Measurements from ENCODE around the gene LIN37.
"Not testable (repeated sequence)": the region's sequence is repeated elsewhere in the genome, so short reads cannot be mapped to it uniquely, and the experiment has no call there.

The LIN37 gene

GRCh38 chr19:35766571-35767104, 18.3 kb downstream of the LIN37 start:
- no peaks in the 10 kb centered on the region for H3K9me2 ChIP-seq (ENCODE audit: low read depth, low read length)
- peaks cover 24% of the 10 kb centered on the region for H3K36me3 ChIP-seq (ENCODE audit: insufficient read depth, low read length)
- H2AFZ ChIP-seq (ENCODE audit: low read length): no peak overlapping the region
- H3F3A ChIP-seq (ENCODE audit: insufficient read depth, low read length): no peaks in the 10 kb centered on the region
- no peaks in the 10 kb centered on the region for H3K27me3 ChIP-seq (ENCODE audit: insufficient read depth, low read length)
- no peaks in the 10 kb centered on the region for H4K20me1 ChIP-seq (ENCODE audit: insufficient read depth, low read length)
- H3K9me3 ChIP-seq (ENCODE audit: low read length): no peaks in the 10 kb centered on the region
- H3K27ac ChIP-seq (ENCODE audit: low read depth, low read length, poor library complexity, severe bottlenecking): no peak overlapping the region
- no peaks in the 10 kb centered on the region for H3K79me2 ChIP-seq (ENCODE audit: insufficient read depth, low read length)
- no peak overlapping the region for H3K4me3 ChIP-seq (ENCODE audit: low read depth, low read length, poor library complexity, severe bottlenecking)
- H3K9ac ChIP-seq (ENCODE audit: low read length): no peak overlapping the region
- TF ChIP-seq EZH2 (IDR thresholded peaks at IDR 0.05; ENCODE audit: borderline replicate concordance, low read length) (no peak), CTCF (IDR thresholded peaks at IDR 0.05; ENCODE audit: low read length) (no peak)
- no peak overlapping the region for H3K4me2 ChIP-seq (ENCODE audit: low read length)
- no peaks in the 10 kb centered on the region for H3K4me1 ChIP-seq (ENCODE audit: insufficient read depth, low read length, severe bottlenecking)

- Histone ChIP-seq H4K20me1 (ENCODE audit: insufficient read depth, low read length) (no peaks in the 10 kb centered on the region), H3F3A (ENCODE audit: insufficient read depth, low read length) (no peaks in the 10 kb centered on the region), H3K36me3 (ENCODE audit: insufficient read depth, low read length) (peaks cover 18% of the 10 kb centered on the region), H3K4me3 (ENCODE audit: low read depth, low read length, poor library complexity, severe bottlenecking) (no peak overlapping the region), H2AFZ (ENCODE audit: low read length) (no peak overlapping the region), H3K79me2 (ENCODE audit: insufficient read depth, low read length) (no peaks in the 10 kb centered on the region), H3K27ac (ENCODE audit: low read depth, low read length, poor library complexity, severe bottlenecking) (no peak overlapping the region), H3K27me3 (ENCODE audit: insufficient read depth, low read length) (no peaks in the 10 kb centered on the region), H3K4me1 (ENCODE audit: insufficient read depth, low read length, severe bottlenecking) (no peaks in the 10 kb centered on the region), H3K9ac (ENCODE audit: low read length) (no peak overlapping the region), H3K9me3 (ENCODE audit: low read length) (no peaks in the 10 kb centered on the region), H3K9me2 (ENCODE audit: low read depth, low read length) (no peaks in the 10 kb centered on the region), H3K4me2 (ENCODE audit: low read length) (no peak overlapping the region)
- TF ChIP-seq CTCF (IDR thresholded peaks at IDR 0.05; ENCODE audit: low read length) (no peak), EZH2 (IDR thresholded peaks at IDR 0.05; ENCODE audit: borderline replicate concordance, low read length) (no peak)
Measured at GRCh38 chr19:35767288-35768081, 19.1 kb downstream of the LIN37 start.

GRCh38 chr19:35768082-35768421, 19.7 kb downstream of the LIN37 start:
- Histone ChIP-seq H3K9ac (ENCODE audit: low read length) (no peak overlapping the region), H3K9me3 (ENCODE audit: low read length) (no peaks in the 10 kb centered on the region), H3K36me3 (ENCODE audit: insufficient read depth, low read length) (peaks cover 18% of the 10 kb centered on the region), H3K4me2 (ENCODE audit: low read length) (no peak overlapping the region), H2AFZ (ENCODE audit: low read length) (no peak overlapping the region), H3F3A (ENCODE audit: insufficient read depth, low read length) (no peaks in the 10 kb centered on the region), H3K4me3 (ENCODE audit: low read depth, low read length, poor library complexity, severe bottlenecking) (no peak overlapping the region), H3K79me2 (ENCODE audit: insufficient read depth, low read length) (no peaks in the 10 kb centered on the region), H3K9me2 (ENCODE audit: low read depth, low read length) (no peaks in the 10 kb centered on the region), H4K20me1 (ENCODE audit: insufficient read depth, low read length) (no peaks in the 10 kb centered on the region), H3K4me1 (ENCODE audit: insufficient read depth, low read length, severe bottlenecking) (no peaks in the 10 kb centered on the region), H3K27ac (ENCODE audit: low read depth, low read length, poor library complexity, severe bottlenecking) (no peak overlapping the region), H3K27me3 (ENCODE audit: insufficient read depth, low read length) (no peaks in the 10 kb centered on the region)
- TF ChIP-seq EZH2 (IDR thresholded peaks at IDR 0.05; ENCODE audit: borderline replicate concordance, low read length) (no peak), CTCF (IDR thresholded peaks at IDR 0.05; ENCODE audit: low read length) (no peak)

- H3K9me2 ChIP-seq (ENCODE audit: low read depth, low read length); H4K20me1 ChIP-seq (ENCODE audit: insufficient read depth, low read length); H3K79me2 ChIP-seq (ENCODE audit: insufficient read depth, low read length); H3K4me3 ChIP-seq (ENCODE audit: low read depth, low read length, poor library complexity, severe bottlenecking); H3F3A ChIP-seq (ENCODE audit: insufficient read depth, low read length); H3K9me3 ChIP-seq (ENCODE audit: low read length); H3K27ac ChIP-seq (ENCODE audit: low read depth, low read length, poor library complexity, severe bottlenecking); H3K4me2 ChIP-seq (ENCODE audit: low read length); H3K36me3 ChIP-seq (ENCODE audit: insufficient read depth, low read length); H3K9ac ChIP-seq (ENCODE audit: low read length); H2AFZ ChIP-seq (ENCODE audit: low read length); H3K27me3 ChIP-seq (ENCODE audit: insufficient read depth, low read length): not testable (repeated sequence)
- H3K4me1 ChIP-seq (ENCODE audit: insufficient read depth, low read length, severe bottlenecking): peaks cover 19% of the 10 kb centered on the region
Measured at GRCh38 chr19:35772362-35772761, 24.0 kb downstream of the LIN37 start.
